Right lobe of liver (tissue), 4 donors: ENCODE results near the gene MTMR1.

Experiments used
- POLR2A ChIP-seq: fragments of 450-650 bp; IDR thresholded peaks from one replicate; pipeline ENCODE4 v1.6.1; 2017; ENCODE audit warnings: antibody characterized with exemption, mild to moderate bottlenecking
- TF ChIP-seq, protein P1 (sequence below), 4 donors: fragments of 200-600 bp in 3 of 4; fragments of 450-650 bp in 1 of 4; IDR thresholded peaks; one replicate each; pipeline versions ENCODE4 v1.5.1 to v1.8.0; 2016 to 2022; ENCODE audit warnings: antibody characterized with exemption in 4 of 4, mild to moderate bottlenecking in 2 of 4
- donor health status: DM: no; HTN: no; CAD: no.
- donor health status: DM: no; HTN: no; CAD: no.
- donor health status: DM: no; HTN: yes; CAD: no.

DNA sequence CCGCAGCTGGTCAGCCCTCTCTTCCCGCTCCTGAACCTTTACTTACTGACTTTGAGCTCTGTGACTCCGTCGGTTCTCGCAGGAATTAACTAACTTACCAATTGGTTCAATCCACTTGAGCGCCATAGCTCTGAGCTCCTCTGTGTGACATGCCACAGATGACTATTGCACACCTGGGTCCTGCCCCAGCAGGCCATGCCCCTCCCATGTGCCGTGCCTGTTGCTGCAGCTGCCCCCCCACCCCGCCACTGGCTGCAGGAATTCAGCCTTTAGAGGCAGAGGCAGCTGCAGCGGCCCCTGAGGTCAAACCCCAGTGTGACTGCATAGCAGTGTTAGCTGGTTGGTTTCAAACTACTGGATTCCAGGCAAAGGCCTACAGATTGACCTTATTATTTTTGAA is 70.6 kb downstream of the MTMR1 start:
- TF ChIP-seq, protein P1, sequence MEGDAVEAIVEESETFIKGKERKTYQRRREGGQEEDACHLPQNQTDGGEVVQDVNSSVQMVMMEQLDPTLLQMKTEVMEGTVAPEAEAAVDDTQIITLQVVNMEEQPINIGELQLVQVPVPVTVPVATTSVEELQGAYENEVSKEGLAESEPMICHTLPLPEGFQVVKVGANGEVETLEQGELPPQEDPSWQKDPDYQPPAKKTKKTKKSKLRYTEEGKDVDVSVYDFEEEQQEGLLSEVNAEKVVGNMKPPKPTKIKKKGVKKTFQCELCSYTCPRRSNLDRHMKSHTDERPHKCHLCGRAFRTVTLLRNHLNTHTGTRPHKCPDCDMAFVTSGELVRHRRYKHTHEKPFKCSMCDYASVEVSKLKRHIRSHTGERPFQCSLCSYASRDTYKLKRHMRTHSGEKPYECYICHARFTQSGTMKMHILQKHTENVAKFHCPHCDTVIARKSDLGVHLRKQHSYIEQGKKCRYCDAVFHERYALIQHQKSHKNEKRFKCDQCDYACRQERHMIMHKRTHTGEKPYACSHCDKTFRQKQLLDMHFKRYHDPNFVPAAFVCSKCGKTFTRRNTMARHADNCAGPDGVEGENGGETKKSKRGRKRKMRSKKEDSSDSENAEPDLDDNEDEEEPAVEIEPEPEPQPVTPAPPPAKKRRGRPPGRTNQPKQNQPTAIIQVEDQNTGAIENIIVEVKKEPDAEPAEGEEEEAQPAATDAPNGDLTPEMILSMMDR (IDR thresholded peaks at IDR 0.05): no peak
- TF ChIP-seq POLR2A: no peak
